Activated naive CD4-positive, alpha-beta T cell treated with Interleukin-2 at 50 U/mL for 16 hours (primary cell): Measurements from ENCODE around the gene HTR1B.

Experiments
- DNase-seq: peaks from one replicate; pipeline ENCODE4 v3.0.0-alpha.2; 2020

The HTR1B gene

DNA sequence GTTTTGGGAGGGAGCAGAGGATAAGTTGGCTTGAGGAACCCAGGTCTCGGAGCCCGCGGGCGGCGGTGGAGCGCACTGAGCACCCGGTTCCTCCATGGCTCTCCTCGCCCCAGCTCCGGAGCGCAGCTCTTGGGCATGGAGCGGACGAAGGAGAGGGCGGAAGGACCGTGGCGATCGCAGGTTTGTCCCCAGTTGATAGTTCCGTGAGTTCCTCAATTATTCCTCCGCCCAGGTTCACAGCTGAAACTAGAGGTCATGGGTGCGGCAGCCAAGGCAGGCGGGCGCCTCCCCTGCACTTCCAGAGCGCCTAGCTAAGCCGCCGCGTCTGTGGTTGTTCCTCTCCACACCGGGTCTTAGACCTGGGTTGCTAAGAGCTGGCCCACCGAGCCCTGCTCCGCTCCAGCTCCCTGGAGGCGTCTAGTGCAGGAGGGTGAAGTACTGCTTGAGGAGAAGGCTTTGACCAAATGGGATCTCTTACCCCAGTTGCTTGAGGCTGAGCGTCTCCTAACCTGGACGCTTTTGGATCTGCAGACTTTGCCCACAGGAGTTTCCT, at the start of gene HTR1B:
Gene HTR1B, minus strand, starts transcription at position 184 of the 553 bp plus-strand sequence. Its CDS starts 88 bp downstream, at position 96.
- DNase-seq, result no peak

DNA sequence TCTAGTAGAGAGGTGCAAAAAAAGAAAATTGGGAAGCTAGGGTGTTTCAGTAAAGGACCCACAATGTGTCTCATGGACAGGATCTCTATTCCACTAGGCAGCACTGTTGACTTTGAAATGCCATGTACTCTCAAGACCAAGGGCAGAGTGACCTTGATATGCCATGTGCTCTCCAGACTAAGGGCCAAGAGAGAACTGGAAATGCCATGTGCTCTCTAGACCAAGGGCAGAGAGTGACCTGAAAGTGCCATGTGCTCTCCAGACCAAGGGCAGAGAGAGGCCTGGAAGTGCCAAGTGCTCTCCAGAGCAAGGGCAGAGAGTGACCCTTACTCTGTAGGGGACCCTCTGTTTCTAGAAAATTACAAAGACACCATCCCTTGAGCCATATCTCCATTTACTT, 49.3 kb upstream of the HTR1B start:
- DNase-seq, result no peak

- DNase-seq, result no peak
These were observed 48.6 kb upstream of the HTR1B start for GRCh38 chr6:77511860-77512259.

DNA sequence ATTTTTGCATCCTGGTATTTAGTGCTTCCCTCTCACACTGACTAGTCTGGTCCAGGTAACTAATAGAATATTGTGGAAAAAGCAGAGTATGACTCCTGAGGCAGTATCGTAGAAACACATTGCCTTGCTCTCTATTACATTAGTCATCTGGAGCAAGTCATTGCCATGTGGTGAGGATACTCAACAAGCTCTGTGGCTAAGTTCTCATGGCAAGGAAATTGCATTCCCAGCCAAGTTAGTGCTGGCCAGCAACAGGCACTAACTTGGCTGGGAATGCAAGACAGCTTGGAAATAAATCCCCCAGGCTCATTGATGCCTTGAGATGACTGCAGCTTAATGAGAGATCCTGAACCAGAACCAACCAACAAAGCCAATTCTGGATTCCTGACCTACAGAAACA, 39.7 kb upstream of the HTR1B start:
- no peak for DNase-seq

- DNase-seq, result no peak
These were observed 29.2 kb upstream of the HTR1B start for GRCh38 chr6:77492530-77492929.

GRCh38 chr6:77487808-77488425, 24.6 kb upstream of the HTR1B start:
- DNase-seq, result no peak

- no peak for DNase-seq
These were observed 19.7 kb upstream of the HTR1B start for GRCh38 chr6:77482981-77483380.

GRCh38 chr6:77474973-77475372, 11.7 kb upstream of the HTR1B start:
- DNase-seq, result no peak

DNA sequence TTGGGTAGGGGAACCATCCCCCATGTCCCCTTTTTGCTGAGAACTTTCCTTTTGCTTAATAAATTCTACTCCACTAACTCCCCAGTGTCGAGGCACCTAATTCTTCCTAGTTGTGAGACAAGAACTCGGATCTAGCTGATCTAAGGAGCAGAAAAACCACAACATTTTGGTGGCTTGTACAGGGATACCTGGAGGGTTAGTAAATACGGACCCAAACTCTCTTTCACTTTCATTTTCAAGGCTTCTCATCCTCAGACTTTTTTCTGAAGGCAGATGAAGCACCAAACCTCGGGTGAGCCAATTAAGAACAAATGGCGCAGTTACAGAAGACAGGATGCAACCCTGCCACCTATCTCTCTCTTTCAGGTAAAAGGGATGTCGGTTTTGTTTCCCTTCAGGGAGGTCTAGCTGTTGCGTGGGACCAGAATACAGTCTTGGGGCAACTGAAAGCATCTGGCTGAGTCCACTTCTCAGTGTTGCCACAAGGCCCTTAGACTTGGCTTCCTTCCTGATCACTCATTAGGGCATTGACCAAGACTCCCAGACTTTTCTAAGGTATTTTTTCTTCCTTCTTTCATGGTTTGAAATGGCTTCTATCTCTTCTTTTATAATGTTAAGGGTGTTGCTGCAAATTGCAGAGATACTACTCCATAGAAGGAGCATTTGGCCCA, 11.1 kb upstream of the HTR1B start:
- no peak for DNase-seq

- no peak for DNase-seq
These were observed 7.7 kb upstream of the HTR1B start for GRCh38 chr6:77470983-77471382.

GRCh38 chr6:77468939-77469338, 5.6 kb upstream of the HTR1B start:
- DNase-seq, result no peak

GRCh38 chr6:77466451-77467437, 3.5 kb upstream of the HTR1B start:
- DNase-seq, result peak; percentile 10

DNA sequence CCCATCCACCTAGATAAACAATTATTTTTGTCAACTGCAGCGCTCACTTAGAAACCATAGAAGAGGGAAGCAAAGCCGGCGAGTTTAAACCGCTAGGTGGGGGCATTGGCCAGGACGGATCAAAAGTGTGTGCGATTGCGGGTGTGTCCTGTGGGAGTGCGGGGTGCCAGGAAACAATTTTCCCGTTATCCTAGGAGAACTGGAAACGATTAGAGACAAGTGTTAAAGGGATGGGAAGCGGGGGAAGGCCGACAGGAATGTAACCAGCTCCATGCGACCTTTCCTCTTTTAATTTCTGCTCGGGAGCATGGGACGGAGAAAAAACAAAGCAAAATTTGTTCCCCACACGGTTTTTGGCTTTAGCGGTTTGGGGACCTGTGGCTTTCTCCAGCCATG, 2.8 kb upstream of the HTR1B start:
- peak; percentile 26 for DNase-seq

- no peak for DNase-seq
These were observed 1.2 kb upstream of the HTR1B start for GRCh38 chr6:77464495-77464867.

GRCh38 chr6:77463861-77464494, 687 bp upstream of the HTR1B start:
- no peak for DNase-seq

GRCh38 chr6:77462359-77463307, 658 bp downstream of the HTR1B start:
- peak; percentile 1 for DNase-seq

DNA sequence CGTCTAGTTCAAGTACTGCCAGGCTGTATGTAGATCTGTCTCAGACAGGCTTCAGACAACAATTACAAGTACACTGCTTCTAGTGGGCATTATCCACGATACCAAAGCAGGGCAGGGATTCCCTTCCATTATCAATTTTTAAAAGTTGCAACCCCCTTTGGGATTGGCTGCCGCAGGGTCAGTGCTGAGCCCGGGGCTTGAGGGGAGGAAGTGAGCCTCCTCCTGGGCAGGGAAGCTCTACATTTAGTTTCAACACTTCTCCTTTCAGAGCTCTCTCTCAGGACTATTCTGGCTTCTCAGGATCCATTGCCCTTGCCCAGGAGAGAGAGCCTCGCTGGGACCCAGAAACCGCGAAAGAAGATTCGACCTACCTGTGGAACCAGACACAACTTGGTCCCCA, 1.5 kb downstream of the HTR1B start:
- DNase-seq, result no peak

GRCh38 chr6:77458421-77458820, 4.9 kb downstream of the HTR1B start:
- DNase-seq, result no peak

- peak; percentile 21 for DNase-seq
These were observed 5.5 kb downstream of the HTR1B start for GRCh38 chr6:77457720-77458349.

DNA sequence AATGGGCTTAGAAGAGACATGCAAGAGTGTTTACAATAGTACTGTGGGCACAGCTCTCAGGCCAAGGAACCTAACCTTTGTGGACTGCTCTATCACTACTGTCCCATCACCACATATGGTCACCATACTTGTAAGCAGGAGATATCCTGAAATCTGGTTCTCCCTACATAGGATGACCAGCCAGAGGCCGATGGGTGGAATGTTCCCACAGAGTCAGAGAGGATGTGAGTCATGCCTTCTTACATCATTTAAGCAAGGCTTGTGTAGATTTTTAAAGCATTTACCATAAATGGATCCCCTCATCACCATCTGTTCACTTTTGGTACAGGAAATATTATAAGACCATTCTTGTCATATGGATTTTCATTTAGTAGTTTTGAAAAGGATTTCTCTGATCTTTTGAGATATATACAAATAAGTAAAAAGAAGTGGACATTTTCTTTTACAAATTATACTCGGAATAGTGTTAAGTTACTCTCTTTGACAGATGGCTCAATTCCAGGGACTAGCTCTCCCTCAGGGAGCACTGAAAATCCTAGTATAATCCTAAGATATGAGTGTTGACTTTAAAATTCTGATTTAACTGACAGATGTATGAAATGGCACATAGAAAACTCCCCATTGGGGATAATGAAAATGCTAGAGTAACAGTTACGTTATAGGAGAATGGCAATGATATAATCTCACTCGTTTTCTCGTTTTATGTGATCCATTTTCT, 6.6 kb downstream of the HTR1B start:
- DNase-seq, result no peak
